Measurements from ENCODE around the gene ZNF135. TPM values are rescaled to one million over a fixed set of nuclear protein-coding genes. Genes with fewer than 3 reads are reported as not detected.

Gene ZNF135
- total and polyA plus RNA-seq, 10 of the 15 experiments (the other 5 are each of a cell fraction or from before 2014, with no cell fraction given), result 0.04 TPM; not detected in 9

DNA sequence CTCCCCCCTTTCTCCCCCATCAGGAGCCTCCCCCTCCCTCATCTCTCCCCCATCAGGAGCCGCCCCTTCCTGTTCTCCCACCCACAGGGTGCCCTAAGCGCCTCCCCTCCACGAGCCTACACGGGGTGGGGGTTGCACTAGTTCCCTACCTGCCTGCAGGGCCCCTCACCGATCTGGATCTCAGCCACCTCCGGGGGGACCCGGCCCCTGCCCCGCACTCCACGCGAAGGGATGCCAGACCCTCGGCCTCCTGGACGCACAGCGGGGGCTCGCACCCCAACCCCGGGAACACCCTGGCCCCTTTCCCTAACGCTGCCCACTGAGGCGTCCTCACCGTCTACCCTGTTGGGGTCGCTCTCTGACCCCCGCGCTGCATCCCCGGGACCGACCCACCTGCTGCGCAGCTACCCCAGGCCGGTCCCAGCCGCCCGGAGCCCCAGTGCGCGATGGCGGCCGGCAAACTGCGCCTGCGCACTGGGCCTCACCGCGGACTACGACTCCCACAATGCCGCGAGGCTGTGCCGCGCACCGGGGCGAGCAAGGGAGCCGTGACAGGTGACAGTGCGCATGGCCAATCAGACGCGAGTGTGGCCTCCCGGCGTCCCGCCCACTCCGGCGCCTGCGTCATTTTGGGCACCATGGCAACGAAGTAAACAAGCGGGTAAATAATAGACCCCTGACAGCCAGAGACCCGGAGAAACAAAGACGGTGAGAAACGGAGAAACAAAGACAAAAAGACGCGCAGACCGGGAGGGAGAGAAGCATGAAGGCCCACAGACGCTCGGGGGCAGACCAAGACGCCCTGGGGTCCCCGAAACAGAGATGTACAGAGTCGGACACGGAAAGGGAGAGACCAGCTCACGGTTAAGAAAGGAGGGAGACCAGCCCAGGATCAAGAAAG is 38.9 kb downstream of the ZNF135 start, which contains the start of gene ZSCAN18 (continued):
- TF ChIP-seq SIX5 (IDR thresholded peaks at IDR 0.05; ENCODE audit: low read depth, low read length, severe bottlenecking) (peak; percentile 25), IKZF1 (conservative IDR thresholded peaks at IDR 0.05) (peak; percentile 30; the same call in 1 of the 2 replicates), MTA3 (IDR thresholded peaks at IDR 0.05; ENCODE audit: borderline replicate concordance, low read length) (no peak), ZNF274 (IDR thresholded peaks at IDR 0.05; ENCODE audit: insufficient read depth, insufficient read length) (no peak)
- TF ChIP-seq, protein P1, sequence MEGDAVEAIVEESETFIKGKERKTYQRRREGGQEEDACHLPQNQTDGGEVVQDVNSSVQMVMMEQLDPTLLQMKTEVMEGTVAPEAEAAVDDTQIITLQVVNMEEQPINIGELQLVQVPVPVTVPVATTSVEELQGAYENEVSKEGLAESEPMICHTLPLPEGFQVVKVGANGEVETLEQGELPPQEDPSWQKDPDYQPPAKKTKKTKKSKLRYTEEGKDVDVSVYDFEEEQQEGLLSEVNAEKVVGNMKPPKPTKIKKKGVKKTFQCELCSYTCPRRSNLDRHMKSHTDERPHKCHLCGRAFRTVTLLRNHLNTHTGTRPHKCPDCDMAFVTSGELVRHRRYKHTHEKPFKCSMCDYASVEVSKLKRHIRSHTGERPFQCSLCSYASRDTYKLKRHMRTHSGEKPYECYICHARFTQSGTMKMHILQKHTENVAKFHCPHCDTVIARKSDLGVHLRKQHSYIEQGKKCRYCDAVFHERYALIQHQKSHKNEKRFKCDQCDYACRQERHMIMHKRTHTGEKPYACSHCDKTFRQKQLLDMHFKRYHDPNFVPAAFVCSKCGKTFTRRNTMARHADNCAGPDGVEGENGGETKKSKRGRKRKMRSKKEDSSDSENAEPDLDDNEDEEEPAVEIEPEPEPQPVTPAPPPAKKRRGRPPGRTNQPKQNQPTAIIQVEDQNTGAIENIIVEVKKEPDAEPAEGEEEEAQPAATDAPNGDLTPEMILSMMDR (IDR thresholded peaks at IDR 0.05 in 2 of 3, conservative IDR thresholded peaks at IDR 0.05 in 1 of 3; ENCODE audit: control insufficient read depth in 2 of 3, extremely low read depth in 1 of 3, insufficient read depth in 1 of 3, low read depth in 3 of 3, low read length in 3 of 3), result no peak
- TF ChIP-seq, protein P2, sequence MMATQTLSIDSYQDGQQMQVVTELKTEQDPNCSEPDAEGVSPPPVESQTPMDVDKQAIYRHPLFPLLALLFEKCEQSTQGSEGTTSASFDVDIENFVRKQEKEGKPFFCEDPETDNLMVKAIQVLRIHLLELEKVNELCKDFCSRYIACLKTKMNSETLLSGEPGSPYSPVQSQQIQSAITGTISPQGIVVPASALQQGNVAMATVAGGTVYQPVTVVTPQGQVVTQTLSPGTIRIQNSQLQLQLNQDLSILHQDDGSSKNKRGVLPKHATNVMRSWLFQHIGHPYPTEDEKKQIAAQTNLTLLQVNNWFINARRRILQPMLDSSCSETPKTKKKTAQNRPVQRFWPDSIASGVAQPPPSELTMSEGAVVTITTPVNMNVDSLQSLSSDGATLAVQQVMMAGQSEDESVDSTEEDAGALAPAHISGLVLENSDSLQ (IDR thresholded peaks at IDR 0.05), result peak; percentile 92

DNA sequence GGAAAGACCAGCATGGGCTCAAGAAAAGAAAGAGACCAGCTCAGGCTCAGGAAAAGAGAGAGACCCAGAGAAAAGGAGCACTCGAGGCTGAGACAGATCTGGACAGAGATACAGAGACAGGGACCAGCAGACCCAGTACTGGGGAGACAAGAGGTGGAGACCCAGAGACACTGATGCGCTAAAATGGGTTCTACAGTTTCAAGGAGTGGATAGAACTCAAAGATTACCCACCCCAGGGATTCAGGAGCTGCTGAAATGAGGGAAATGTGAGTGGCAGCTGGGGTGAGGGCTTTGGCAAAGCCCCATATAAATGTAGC is 39.6 kb downstream of the ZNF135 start:
- ChIA-PET POLR2A (no interaction called here), RAD21 (ENCODE audit: unreplicated experiment) (no interaction called here), CTCF (no interaction called here), SMC1A (ENCODE audit: uncharacterized antibody, unreplicated experiment) (no interaction called here)
- no peak overlapping the region for H3K4me3 ChIP-seq
- in situ Hi-C loops (cut with MboI) (no loop called here), intact Hi-C loops (cut with micrococcal nuclease; ENCODE audit: unreplicated experiment) (no loop called here)
- H3K79me2 ChIP-seq (ENCODE audit: control insufficient read depth, insufficient read depth, low read length), result no peaks in the 10 kb centered on the region
- 26% methylated on average over 2 of the region's 2 CpGs for WGBS (ENCODE audit: insufficient coverage, insufficient replicate concordance, low lambda C conversion rate, missing lambda C conversion rate)
- H2AFZ ChIP-seq (ENCODE audit: control insufficient read depth, low read depth, low read length), result peak overlapping the region; percentile 39; the same call in 1 of the 2 replicates
- H3K4me2 ChIP-seq (ENCODE audit: control insufficient read depth, insufficient read depth), result peak overlapping the region; percentile 17; the same call in 1 of the 2 replicates
- DNase-seq (ENCODE audit: low read depth, low spot score), result no peak
- no peak for ATAC-seq
- H3K27ac ChIP-seq (ENCODE audit: control insufficient read depth, insufficient read depth), result no peak overlapping the region
- FAIRE-seq, result no peak
- no peaks in the 10 kb centered on the region for H3K36me3 ChIP-seq (ENCODE audit: control insufficient read depth in 2 of 2, insufficient read depth in 2 of 2, low read length in 1 of 2)
- peaks cover 13% of the 10 kb centered on the region; the same call in 2 of the 3 replicates for H3K9me3 ChIP-seq (replicated peaks; ENCODE audit: control insufficient read depth, insufficient read depth, low read length)
- no TSS peak for BruUV-seq (replicated peaks)
- H4K20me1 ChIP-seq (ENCODE audit: control insufficient read depth, insufficient read depth), result no peaks in the 10 kb centered on the region
- no peaks in the 10 kb centered on the region for H3K27me3 ChIP-seq (replicated peaks in 1 of 2; ENCODE audit: control insufficient read depth in 2 of 2, insufficient read depth in 2 of 2, low read length in 1 of 2)
- no peaks in the 10 kb centered on the region for H3K4me1 ChIP-seq (ENCODE audit: control insufficient read depth, insufficient read depth, low read length)
- H3K9ac ChIP-seq (ENCODE audit: control insufficient read depth, insufficient read depth, low read length), result no peak overlapping the region
- TF ChIP-seq, protein P3, sequence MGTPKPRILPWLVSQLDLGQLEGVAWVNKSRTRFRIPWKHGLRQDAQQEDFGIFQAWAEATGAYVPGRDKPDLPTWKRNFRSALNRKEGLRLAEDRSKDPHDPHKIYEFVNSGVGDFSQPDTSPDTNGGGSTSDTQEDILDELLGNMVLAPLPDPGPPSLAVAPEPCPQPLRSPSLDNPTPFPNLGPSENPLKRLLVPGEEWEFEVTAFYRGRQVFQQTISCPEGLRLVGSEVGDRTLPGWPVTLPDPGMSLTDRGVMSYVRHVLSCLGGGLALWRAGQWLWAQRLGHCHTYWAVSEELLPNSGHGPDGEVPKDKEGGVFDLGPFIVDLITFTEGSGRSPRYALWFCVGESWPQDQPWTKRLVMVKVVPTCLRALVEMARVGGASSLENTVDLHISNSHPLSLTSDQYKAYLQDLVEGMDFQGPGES (IDR thresholded peaks at IDR 0.05), result no peak
- TF ChIP-seq DPF2 (IDR thresholded peaks at IDR 0.05) (no peak), SUPT20H (IDR thresholded peaks at IDR 0.05; ENCODE audit: borderline replicate concordance, control insufficient read depth, low read depth, low read length) (no peak), SPI1 (IDR thresholded peaks at IDR 0.05; ENCODE audit: borderline replicate concordance, insufficient read depth, low read depth, low read length) (no peak), CEBPB (IDR thresholded peaks at IDR 0.05; ENCODE audit: borderline replicate concordance in 1 of 2, low read depth in 2 of 2, low read length in 2 of 2) (no peak), ZNF207 (IDR thresholded peaks at IDR 0.05; ENCODE audit: borderline replicate concordance) (no peak), TCF12 (IDR thresholded peaks at IDR 0.05; ENCODE audit: low read depth, low read length) (no peak)
